Fibroblast of pulmonary artery (primary cell): ENCODE data around the gene GJD3.

Source experiments
- DNase-seq: peaks from one replicate; pipeline ENCODE4 v3.0.0-alpha.2; 2010; ENCODE audit warnings: low read depth
- H3K4me3 ChIP-seq: replicated peaks from 2 replicates; pipeline ENCODE4 v1.5.1; 2011; ENCODE audit warnings: low read depth, mild to moderate bottlenecking, control low read depth, low read length, moderate library complexity
- TF ChIP-seq, protein P1 (sequence below): IDR thresholded peaks from 2 replicates; pipeline ENCODE4 v1.5.1; 2011; ENCODE audit warnings: mild to moderate bottlenecking, control low read depth, low read length, inconsistent platforms; ENCODE audit errors: missing control alignments

The GJD3 gene

DNA sequence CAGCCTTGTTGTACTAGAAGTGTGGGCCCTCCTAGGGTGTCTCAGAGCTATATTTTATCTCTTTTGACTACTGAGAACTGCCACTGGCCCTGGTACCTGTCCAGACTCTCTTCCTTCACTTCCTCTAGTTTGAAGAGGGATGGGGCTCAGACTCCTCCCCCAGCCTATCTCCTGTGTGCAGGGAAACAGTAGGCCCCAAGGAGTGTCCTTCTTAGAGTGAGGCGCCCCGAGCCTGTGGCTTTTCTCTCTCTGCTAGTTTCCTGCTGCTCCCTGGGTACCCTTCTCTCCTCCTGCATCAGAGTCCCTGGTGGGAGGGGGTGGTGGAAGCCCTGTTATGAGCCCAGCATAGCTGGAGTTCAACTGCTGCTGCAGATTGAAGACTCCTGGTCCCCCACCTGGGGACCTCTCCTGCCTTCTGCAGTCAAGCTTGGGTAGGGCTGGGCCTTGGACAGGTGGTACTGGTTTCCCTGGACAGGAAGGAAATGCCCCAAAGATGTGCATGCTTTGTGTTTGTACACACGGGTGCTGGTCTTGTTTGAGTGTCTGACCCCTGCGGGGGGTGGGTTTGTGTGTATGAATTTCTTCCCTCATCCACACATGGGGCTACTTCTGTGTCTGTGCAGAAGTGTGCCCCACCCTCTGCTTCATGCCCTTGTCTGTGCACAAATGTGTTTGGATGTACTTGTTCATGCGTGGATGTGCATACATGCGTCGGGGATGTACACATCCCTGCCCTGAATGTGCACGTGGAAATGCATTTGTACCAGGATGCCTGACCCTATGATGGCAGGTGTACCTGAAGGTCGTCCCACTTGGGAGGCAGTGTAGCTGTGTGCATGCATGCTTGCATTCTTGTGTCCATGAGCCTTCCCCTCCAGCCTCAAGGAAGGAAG, 48.6 kb downstream of the GJD3 start:
- no peak for DNase-seq
- H3K4me3 ChIP-seq, result no peak overlapping the region
- TF ChIP-seq, protein P1, sequence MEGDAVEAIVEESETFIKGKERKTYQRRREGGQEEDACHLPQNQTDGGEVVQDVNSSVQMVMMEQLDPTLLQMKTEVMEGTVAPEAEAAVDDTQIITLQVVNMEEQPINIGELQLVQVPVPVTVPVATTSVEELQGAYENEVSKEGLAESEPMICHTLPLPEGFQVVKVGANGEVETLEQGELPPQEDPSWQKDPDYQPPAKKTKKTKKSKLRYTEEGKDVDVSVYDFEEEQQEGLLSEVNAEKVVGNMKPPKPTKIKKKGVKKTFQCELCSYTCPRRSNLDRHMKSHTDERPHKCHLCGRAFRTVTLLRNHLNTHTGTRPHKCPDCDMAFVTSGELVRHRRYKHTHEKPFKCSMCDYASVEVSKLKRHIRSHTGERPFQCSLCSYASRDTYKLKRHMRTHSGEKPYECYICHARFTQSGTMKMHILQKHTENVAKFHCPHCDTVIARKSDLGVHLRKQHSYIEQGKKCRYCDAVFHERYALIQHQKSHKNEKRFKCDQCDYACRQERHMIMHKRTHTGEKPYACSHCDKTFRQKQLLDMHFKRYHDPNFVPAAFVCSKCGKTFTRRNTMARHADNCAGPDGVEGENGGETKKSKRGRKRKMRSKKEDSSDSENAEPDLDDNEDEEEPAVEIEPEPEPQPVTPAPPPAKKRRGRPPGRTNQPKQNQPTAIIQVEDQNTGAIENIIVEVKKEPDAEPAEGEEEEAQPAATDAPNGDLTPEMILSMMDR, result no peak

- TF ChIP-seq, protein P1, result no peak
- no peak overlapping the region for H3K4me3 ChIP-seq
- no peak for DNase-seq
Observed at GRCh38 chr17:40315206-40315605, 49.3 kb downstream of the GJD3 start.

DNA sequence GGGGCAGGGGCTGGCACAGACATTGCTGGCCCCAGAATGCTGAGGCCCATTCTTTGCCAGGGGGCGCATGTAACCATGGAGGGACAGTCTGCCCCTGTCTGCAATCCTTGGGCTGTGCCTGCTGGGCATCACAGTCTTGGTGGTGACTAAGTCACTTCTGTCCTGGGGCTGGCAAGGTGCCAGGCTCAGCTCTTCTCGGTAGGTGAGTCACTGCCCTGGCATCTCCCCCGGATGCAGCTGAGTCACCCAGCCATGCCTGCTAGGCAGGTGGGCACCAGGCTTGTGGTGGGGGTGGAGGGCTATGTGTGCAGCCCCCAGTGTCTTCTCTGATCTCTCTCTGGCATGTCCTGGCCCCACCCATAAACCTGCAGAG, 50.0 kb downstream of the GJD3 start:
- TF ChIP-seq, protein P1, result no peak
- H3K4me3 ChIP-seq, result no peak overlapping the region
- peak; percentile 89 for DNase-seq

- DNase-seq, result no peak
- TF ChIP-seq, protein P1, result no peak
- H3K4me3 ChIP-seq, result no peak overlapping the region
Observed at GRCh38 chr17:40313668-40314583, 50.6 kb downstream of the GJD3 start.
